ENCODE measurements around the gene UBE2F. TPM values are rescaled to one million over a fixed set of nuclear protein-coding genes. Genes with fewer than 3 reads are reported as not detected.
"Not testable (repeated sequence)": the region's sequence is repeated elsewhere in the genome, so short reads cannot be mapped to it uniquely, and the experiment has no call there.

UBE2F gene
- total RNA-seq, 1 donor from 2014 or later: 44.4 TPM

DNA sequence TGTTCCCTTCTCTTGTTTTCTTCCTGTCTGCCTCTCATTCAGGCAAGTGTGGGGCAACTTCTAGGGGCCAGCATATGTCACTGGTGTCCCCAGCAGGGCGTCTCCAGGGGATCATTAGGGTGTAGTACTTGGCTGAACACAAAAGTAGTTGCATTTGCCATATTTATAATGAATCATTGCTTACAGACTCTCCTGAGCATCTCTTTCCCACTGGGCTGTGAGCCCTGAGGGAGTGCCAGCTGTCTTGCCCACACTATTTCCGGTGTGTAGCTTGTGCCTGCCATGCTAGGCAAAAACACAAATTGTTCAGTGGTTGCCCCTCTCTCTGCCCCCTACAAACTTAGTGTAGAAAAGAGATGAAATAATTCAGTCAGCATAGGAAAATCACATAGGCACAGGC lies 53.1 kb downstream of the UBE2F start:
- DNase-seq (ENCODE audit: low spot score): no peak

DNA sequence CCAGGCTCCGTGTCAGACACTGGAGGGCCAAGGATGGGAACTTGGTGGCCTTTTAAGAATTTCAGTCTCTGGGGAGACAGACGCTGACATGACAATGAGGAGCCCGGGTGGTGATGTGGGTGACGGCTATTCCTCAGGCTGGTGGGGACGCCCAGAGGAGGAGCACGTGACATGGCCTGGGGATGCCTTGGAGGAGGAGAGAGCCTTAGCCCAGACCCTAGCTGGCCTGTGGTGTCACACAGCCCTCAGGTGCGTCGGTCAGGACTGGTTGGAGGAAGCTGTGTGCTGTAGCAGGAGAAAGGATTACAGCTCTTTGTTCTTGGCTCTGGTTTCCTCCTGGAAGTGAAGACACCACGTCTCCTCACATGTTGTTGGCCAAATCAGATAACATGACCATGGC lies 54.0 kb downstream of the UBE2F start:
- DNase-seq (ENCODE audit: low spot score): no peak

DNA sequence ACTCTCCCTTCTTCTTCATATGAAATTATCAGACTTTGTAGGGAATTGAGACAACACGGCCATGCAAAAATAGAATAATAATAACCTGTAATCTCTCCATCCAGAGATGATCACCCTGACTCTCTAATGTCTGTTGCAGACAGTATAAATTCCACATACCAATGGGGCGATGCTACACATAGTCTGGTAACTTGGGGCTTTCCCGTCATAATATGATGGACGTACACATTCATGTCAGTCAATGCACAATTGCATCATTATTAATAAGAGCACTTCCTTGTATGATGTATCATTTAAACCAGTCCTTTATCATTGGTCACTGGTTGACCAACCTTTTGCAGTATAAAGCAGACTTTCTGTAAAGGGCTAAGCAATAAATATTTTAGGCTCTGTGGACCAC lies 54.5 kb downstream of the UBE2F start:
- DNase-seq (ENCODE audit: low spot score): no peak

DNA sequence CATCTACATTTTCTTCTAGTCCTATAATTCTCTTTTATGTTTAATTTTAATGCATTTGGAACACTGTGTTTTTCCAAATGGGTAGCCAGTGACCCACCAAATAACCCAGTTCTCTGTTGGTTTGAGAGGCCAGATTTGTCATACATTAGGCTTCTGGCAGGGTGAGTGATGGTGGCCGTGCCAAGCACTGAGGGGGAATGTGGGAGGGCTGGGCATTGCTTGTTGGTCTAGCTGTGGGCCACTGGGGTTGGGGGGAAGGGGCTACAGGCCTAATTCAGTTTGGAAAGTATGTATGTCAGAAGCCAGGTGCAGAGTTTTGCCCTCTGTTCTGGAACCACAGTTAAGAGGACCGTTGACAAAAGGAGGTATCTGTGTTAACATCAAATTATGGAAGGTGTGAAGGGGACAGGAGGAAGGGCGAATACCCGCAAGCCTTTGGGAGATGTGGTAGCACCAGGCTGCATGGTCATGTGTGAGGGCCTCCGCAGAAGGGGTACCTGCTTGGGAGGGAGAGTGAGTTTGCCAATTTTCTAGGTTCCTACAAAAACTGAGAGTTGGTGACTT lies 55.9 kb downstream of the UBE2F start:
- DNase-seq (ENCODE audit: low spot score): no peak

DNA sequence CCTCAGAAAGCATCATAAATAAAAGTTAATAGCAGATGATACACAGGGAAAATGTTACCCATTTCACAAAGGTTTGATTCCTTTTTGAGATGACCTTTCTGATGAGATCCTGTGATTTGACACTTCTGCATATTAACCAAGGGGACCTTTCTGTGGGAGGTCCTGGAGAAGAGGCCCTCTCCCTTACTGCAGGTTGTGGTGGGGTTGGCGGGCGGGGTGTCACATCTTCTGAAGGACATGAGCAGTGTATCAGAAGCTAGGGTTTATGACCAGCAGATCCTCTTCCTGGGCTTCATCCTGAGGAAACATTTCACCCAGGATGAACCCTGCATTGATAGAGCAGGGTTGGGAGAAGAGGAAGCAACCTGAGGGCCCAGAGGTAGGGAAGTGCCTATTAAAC lies 56.8 kb downstream of the UBE2F start:
- DNase-seq (ENCODE audit: low spot score): no peak

DNA sequence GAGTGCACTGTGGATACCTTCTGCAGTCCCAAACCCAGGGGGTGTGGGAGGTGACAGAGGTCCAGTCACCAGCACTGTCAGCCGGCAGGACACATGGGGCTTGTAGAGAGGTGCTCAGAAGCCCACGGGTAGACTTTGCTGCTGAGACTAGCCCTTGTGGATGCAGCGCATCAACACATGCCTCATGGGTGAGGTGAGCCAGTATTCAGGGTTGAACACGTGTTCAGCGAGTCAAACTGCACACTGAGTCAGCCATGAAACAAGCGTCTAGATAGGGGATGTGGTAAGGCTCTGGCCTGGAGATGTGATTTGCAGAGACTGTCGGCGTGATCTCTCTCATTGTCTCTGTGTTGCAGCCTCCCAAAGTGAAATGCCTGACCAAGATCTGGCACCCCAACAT lies 58.2 kb downstream of the UBE2F start:
- DNase-seq (ENCODE audit: low spot score): no peak

DNA sequence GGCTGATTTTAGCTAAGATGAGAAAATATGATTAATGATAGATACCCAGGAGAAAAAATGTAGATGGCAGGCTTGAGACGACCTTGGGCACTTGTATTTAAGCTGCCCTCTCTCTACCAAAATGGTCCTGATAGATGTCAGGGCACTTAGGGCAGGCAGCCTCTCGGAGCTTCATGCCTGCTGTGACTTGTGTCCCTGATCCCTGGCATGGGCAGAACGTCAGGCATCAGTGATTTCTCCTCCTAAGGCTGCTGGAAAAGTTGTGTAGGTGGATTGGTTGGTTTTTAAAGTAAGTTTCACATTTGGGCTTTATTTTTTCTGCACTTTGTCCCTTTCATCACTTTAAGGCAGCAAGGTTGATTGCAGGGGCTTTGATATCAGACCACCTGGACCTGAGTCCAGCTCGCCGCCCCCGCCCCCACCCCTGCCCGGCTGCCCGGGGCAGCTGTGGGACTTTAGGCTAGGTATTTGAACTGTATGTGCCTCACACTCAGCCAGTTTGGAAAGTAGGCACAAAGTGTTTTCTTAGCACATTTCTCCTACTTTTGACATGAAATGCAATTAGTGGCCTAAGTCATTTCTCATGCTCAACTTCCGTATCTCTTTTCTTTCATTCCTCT lies 59.0 kb downstream of the UBE2F start:
- no peak for DNase-seq (ENCODE audit: low spot score)

DNA sequence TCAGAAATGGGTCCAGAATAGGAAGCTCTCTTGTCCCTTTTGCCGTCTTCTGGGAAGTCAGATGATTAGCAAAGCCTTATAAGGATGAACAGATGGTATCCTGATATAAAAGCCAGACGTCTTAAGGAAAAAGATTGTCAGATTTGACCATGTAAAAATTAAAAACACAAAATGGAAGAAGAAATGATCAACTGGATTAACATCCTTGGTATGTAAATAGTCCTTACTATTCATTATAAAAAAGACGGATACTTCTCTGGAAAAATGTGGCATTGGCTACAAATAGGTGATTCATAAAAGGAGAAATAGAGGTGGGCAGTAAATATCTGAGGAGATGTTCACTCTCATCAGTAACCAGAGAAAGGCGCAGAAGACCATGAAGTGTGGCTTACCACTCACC lies 60.2 kb downstream of the UBE2F start:
- DNase-seq (ENCODE audit: low spot score): no peak

DNA sequence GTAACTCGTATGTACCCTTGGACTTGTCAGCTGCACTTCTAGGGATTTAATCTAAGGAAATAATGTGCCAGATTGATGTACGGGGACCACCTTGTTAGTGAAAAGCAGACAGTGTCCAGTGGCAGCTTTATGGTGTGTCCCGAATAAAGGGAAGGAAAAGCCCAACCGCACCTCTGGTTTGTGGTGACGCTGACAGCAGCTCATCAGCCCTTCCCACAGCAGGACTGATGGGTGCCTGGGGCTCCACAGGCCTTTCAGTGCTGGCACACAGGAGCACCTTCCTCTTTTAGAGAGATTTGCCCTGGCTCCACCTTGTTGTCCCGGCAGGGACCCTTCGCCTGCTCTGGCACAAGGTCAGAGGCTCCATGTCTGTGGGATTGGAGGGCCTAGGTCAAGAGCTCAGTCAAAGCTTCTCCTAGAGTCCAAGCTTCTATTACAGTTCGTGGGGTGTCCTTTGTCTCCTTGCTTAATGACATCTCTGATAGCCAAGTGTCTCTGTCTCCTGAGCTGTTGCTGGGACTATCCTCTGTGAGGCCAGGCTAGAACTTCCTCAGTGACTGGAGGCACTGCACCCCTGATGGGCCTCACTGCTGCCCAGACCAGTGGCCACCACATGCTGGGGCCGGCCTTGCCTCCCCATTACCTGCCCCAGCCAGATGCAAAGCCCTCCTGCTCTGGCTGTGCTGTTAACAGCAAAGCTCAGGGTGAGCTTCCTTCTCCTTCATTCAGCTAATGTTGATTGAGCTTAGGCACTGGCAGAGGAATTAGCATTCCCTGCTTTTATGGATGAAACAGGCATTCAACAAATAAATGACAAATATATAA lies 61.0 kb downstream of the UBE2F start:
- DNase-seq (ENCODE audit: low spot score): no peak

DNA sequence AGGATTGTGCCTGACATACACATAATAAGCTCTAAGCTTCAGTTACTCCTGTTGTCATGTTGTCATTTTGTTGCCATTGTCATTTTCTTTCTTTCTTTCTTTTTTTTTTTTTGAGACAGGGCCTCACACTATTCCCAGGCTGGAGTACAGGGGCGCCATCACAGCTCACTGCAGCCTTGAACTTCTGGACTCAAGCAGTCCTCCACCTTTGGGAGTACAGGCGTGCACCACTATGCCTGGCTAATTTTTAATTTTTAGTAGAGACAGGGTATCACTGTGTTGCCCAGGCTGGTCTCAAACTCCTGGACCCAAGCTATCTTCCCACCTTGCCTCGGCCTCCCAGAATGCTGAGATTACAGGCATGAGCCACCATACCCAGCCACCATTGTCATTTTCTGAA lies 63.0 kb downstream of the UBE2F start:
- DNase-seq (ENCODE audit: low spot score): no peak

DNA sequence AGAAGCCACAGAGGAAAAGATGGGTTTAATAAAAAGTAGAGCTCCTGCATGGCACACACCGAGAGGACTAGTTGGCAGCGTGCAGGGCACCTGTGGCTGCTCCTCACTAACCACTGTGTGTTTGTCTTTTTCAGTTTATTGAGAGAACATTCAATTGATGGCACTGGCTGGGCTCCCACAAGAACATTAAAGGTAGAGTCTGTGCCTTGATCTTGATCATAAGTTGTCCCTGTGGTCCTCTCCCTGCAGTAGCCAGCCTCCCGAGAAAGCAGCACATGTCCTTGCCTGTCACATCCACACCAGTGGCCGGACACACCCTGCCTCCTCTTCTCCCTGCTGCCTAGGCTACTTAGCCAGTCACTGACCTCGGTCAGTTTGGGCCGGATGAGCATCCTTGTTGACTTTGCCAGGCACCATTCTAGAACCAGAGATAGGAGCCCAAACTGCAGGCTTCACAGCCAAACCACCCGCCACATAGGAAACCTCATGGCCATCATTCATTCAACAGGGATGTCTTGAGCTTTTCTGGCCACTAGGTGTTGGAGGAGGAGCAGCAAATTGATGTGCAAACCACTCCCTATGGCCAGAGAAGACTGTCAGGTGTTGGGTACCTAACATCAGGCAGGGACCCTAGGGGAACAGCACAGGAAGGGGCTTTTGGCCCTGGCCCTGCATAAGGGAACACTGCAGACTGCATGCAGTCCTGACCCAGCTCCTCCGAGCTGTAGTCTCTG lies 63.8 kb downstream of the UBE2F start:
- DNase-seq (ENCODE audit: low spot score): no peak

DNA sequence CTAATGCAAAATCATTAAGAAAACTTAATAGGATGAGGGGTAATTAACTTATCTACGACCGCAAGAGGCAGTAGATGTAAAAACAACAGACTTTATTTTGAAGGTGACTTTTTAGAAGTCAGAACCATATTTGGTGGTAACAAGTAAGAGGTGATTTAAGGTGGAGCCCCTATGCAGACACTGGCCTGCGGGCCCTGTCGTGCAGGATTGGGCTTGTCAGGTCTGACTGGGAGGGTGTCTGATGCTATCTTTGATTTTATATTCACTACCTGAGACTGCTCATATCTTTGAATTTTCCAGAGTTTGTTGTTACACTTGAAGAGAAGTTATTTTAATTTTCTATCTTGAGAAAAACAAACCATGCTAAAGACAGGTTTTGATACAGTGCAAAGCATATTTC lies 64.9 kb downstream of the UBE2F start:
- no peak for DNase-seq (ENCODE audit: low spot score)

DNA sequence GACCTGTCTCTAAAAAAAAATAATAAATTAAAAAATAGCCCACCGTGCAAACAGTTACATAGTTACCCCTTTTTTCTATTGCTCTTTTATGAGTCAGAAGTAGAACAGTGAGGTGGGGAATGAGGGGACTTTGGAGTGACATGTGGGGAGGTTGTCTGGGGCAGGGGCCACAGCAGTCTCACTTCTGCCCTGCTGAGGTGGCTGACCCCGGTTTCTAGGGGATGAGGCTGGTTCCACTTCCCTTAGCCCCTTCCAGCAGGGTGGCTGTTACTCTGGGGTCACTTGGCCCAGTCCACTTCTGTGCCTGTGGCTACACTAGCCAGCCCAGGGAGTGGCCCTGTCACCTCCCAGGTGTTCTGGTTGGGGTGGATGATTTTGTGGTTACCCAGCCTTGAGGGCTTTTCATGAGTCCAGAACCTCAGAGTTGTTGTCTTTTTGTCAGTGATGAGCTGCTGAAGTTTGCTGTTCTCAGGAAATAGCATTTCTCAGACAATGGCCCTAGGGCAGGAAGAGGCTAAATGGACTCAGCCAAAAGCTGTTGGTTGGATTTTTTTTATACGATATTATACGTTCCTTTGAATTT lies 66.0 kb downstream of the UBE2F start:
- DNase-seq (ENCODE audit: low spot score): no peak

DNA sequence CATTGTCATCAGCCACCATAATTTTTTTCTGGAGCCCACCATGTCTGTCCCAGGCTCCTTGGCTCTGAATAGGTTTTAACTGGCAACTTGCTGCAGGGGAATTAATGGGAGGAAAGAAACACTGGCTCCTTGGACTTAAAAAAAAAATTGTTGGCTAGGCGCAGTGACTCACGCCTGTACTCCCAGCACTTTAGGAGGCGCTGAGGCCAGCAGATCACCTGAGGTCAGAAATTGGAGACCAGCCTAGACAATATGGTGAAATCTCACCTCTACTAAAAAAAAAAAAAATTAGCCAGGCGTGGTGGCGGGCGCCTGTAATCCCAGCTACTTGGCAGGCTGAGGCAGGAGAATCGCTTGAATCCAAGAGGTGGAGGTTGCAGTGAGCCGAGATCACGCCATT lies 67.2 kb downstream of the UBE2F start:
- not testable (repeated sequence) for DNase-seq (ENCODE audit: low spot score)

DNA sequence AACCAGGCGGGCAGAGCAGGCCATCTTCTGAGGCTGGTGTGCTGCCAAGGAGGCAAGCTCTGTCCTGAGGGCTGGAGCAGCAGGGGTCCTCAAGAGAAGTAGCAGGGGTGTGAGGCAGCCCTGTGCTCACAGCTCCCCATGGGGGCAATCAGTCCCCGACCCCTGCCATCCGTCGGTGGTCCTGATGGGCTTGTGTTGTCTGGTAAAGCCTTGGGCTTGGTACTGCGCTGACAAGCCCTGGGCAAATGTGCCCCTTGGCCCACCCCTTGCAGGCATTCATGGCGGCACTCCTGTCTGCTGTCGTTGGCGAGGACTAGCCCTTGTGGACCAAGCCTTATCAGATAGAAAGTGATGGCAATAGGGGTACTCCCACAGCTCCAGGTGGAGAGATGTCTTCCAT lies 71.4 kb downstream of the UBE2F start:
- no peak for DNase-seq (ENCODE audit: low spot score)

DNA sequence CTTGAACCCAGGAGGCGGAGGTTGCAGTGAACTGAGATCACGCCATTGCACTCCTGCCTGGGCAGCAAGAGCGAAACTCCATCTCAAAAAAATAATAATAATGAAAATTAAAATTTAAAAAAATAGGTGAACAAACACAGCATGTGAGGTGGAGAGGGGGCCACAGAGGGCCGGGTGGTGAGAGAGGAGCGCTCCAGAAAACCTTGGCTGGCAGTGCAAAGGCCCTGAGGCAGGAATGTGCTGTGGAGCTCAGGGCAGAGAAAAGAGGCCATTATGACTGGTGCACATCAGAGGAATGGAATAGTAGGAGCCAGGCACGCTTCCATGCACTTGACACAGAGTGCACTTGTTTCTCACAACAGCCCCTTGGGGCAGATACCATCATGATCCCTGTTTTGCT lies 72.3 kb downstream of the UBE2F start:
- no peak for DNase-seq (ENCODE audit: low spot score)

DNA sequence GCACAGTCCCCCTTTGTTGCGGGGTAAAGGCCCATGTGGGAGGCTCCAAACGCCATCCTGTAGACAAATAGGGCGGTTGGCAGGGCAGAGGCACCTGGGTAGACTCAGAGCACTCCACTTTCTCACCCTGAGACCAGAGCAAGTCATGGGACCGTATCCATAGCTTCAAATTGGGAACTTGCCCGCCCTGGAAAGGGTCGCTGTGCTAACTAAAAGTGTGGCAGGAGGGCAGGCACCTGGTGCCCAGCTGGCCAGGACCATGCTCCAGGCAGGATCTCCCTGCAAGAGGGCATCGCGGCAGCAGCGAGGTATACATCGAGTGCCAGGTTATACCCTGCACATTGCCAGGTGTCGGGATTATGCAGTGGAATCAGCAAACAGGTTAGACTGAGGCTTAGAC lies 73.2 kb downstream of the UBE2F start:
- DNase-seq (ENCODE audit: low spot score): no peak

DNA sequence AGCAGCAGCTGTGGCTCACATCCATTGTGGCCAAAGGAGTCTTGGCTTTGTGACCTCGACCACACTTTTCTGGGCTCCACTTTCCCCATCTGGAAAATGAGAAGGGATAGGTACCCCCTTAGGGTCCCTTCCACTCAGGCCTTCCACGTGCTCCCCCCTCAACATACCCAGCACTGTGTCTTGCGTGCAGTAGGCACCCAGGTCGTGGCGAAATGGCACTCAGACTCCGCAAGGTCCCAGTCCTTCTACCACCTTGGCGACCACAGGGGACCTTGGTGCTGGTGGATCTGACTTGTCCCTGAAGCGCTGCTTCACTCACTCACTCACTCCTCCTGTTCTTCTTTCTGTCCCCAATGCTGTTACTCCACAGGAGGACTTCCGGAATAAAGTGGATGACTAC lies 74.1 kb downstream of the UBE2F start:
- no peak for DNase-seq (ENCODE audit: low spot score)

DNA sequence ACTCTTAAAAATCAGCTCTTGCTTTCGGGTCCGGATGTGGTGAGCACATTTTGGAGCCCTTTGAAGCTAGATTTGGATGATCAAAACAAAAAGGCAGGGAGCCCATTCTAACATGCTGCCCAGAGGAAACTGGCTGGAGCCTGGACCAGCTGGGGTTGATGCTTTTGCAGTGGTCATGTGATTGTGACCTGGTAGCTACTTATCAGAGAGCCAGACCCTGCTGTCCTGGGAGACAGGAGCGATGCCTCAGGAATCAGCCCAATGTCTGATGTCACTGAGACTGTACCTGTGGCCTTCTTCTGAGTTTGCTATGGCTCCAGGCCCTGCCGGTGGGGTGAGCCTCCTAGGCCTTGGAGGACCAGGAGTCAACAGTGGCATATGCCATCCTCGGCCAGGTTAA lies 75.3 kb downstream of the UBE2F start:
- no peak for DNase-seq (ENCODE audit: low spot score)

DNA sequence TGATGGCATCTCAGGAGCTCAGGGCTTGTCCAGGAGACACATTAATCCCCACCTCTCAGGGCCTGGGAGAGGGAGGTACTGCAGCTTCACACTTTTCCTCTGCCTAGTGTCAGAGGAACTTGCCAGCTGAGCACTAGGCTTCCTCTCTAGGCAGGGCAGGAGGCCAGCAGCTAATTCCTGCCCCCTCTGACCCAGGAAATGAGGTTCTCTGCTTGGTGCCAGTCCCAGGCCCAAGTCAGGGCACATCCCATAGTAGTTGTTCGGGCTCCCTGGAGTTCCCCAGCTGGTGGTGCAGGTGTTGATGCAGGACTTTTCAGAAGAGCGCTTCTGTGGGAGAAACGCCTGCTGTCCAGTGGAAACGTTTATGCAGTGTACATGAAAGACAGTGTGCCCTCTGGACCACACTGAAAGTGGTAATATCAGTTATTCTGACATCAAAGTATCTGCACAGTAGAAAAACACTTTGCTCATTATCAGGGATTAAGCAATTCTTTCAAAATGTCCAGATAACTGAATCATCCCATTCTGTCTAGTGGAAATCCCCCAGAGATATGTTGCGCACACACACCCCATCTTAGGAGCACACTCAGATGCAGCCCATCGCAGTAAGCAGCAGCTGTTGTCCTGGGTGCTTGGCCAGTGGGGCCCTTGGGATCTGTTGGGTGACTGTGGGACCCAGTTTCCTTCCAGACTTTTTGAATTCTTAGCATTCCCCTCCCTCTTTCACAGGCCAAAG lies 76.2 kb downstream of the UBE2F start:
- DNase-seq (ENCODE audit: low spot score): no peak

DNA sequence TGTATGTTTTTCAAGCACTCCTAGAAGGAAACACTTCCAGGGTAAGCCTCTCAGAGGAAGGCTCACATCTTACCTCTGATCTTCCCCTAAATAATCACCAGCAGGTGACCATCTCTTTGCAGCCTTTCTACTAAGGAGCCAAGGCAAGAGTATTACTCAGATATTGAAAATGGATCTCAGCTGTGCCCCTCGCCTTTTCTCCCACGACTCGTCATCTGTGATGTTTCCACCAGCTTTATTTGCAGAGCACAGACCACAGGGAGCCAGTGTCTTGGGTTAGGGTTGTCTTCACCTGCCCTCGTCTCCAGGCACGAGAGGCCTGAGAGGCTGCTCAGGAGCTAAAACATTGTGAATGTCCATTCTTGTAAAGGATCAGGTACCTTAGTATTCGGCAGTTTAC lies 77.0 kb downstream of the UBE2F start:
- DNase-seq (ENCODE audit: low spot score): no peak

DNA sequence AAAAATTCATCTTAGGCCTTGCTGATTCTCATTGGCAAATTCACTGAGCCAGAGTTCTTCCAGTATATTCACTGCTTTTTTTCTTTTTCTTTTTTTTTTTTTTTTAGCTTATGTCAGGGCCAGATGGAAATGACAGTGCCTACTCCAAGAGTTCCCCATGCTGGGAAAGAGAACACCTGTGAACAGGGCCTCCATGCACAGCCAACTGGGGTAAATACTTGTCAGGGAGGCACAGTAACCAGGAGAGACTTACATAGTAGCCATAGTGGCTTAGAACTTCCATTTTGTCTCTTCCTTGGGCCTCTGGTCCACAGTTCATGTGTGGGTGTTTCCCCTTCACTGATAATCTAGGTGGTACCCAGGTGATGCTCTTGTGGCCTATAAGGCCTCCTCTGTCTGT lies 78.8 kb downstream of the UBE2F start:
- no peak for DNase-seq (ENCODE audit: low spot score)

All from ureter (tissue), 1 donor.